A673 (cell line): ENCODE results near the gene UNC45A.

ENCODE experiments used
- EZH2 ChIP-seq: fragments of 200-600 bp; sonication (generic); IDR thresholded peaks from 2 replicates; pipeline ENCODE4 v1.6.1; 2017; ENCODE audit warnings: borderline replicate concordance, low read depth, mild to moderate bottlenecking, mixed read lengths, antibody characterized with exemption, low read length; ENCODE audit not compliant: poor library complexity, severe bottlenecking
- TF ChIP-seq, protein P1 (sequence below): fragments of 300-800, 200-600 bp; sonication (generic); conservative IDR thresholded peaks from 2 replicates; pipeline ENCODE4 v1.5.1; 2017; ENCODE audit warnings: low read depth, mild to moderate bottlenecking, antibody characterized with exemption, low read length, moderate library complexity, mixed read lengths

- TF ChIP-seq, protein P1, sequence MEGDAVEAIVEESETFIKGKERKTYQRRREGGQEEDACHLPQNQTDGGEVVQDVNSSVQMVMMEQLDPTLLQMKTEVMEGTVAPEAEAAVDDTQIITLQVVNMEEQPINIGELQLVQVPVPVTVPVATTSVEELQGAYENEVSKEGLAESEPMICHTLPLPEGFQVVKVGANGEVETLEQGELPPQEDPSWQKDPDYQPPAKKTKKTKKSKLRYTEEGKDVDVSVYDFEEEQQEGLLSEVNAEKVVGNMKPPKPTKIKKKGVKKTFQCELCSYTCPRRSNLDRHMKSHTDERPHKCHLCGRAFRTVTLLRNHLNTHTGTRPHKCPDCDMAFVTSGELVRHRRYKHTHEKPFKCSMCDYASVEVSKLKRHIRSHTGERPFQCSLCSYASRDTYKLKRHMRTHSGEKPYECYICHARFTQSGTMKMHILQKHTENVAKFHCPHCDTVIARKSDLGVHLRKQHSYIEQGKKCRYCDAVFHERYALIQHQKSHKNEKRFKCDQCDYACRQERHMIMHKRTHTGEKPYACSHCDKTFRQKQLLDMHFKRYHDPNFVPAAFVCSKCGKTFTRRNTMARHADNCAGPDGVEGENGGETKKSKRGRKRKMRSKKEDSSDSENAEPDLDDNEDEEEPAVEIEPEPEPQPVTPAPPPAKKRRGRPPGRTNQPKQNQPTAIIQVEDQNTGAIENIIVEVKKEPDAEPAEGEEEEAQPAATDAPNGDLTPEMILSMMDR = no peak
- TF ChIP-seq EZH2 = no peak
Observed at GRCh38 chr15:90991587-90992285, 56.7 kb downstream of the UNC45A start.
